Activated effector memory CD4-positive, alpha-beta T cell treated with Interleukin-2 at 50 U/mL for 16 hours (primary cell): ENCODE results near the gene SUFU.
"Not testable (repeated sequence)": the region's sequence is repeated elsewhere in the genome, so short reads cannot be mapped to it uniquely, and the experiment has no call there.

ENCODE experiments used
- DNase-seq: peaks from one replicate; pipeline ENCODE4 v3.0.0-alpha.2; 2020

SUFU gene

DNA sequence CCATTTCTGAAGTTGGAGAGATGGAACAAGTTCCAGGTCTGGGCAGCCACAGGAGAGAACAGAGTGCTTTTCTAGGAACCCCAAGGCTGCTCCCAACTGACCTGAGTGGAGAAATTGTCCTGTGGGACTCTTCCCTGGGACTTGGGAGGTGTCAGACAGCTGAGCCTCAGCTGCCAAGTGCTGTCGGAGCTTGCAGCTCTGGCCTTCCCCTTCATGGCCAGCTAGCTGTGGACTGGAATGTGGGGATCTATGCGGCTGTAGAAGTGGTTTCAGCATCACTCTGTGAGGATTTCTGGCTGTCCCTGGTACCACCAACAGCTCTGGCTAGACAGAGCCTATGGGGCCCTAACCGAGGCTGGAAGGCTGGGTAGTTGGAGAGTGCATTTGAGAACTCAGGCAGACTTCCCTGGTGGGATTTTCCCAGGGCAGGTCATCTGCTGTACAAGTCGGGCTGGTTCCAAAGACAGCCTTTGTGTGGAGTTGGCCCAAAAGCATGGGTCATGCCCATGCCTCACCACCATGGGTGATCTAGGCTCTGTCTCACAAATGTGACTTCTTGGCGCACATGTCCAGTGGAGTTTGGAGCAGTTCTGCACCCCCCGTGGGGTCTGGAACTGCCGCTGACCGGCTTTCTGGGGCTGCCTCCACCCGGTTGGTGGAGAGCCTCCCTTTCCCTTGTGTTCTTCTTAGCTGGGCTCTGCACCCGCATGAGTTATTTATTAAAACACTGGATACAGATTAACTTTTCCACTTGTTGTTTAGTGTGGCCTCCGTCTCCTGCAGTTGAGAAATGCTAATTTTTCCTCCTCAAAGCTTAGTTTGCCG lies 10.9 kb downstream of the SUFU start:
- no peak for DNase-seq

- DNase-seq: no peak
Observed at GRCh38 chr10:102515724-102516123, 12.0 kb downstream of the SUFU start.

GRCh38 chr10:102517553-102517952 lies 13.8 kb downstream of the SUFU start:
- no peak for DNase-seq

DNA sequence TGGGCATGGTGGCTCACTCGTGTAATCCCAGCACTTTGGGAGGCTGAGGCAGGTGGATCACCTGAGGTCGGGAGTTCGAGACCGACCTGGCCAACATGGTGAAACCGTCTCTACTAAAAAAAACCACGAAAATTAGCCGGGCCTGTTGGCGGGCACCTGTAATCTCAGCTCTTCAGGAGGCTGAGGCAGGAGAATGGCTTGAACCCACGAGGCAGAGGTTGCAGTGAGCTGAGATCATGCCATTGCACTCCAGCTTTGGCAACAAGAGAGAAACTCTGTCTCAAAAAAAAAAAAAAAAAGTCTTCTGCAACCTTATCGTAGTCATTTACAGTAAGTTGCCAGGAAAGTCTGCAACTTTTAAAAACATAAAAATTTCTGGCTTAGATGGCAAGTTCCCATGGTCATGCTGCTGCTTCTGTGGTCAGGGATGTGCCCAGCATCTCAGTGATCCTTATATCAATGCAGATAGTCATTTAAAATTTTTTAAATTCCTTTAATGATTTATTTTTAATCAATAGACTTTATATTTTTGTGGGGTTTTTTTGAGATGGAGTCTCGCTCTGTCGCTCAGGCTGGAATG lies 15.6 kb downstream of the SUFU start:
- no peak for DNase-seq

- DNase-seq: no peak
Observed at GRCh38 chr10:102522874-102523249, 19.1 kb downstream of the SUFU start.

DNA sequence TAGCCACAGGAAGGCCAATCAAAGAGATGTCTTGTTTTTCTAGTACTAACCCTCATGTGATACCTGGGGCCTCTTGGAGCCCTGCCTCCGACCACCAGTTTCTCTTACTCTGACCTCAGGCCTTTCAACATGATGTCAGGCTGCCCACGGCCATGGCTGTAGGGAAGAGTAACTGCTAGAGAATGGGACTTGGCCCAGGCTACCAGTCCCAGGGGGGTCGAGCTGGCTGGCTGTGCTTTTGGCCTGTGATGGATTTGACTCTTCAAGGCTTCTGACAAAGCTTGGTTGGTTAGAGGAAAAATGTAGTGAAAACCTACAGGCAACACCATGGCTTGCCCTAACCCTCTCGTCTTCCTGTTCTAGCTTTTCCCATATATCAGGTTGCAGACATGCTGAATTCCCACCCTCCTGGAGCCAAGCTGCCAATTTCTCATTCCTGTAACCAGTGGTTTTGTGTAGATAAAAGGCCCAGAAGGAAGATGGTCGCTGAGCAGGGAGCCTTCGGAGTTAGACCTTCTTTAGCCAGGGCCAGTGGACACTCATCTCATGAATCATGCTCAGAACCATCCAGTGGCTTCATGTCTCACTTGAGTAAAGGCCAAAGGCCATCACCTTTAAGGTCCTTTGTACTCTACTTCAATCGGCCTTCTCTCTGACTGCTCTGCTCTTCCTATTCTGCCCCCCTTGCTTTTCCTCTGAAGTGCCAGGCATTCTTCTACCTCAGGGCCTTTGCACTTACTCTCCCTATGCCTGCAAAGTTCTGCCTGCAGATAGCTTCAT lies 19.7 kb downstream of the SUFU start:
- no peak for DNase-seq

DNA sequence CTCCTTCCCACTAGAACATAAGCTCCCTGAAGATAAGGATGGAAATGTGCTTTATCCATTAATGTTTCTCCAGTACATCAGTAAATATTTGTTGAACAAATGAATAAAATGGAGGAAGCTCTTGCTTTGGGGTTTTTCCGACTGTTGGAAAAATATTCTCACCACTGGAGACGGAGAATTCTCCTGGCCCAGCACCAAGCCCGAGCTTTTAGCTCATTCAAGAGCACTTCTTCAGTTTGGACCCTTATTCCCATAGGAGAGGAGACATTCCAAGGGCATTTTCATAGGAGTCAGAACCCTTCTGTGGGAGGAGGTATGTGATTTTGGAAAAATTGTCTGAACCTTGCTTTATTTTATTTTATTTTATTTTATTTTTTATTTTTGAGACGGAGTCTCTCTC lies 21.0 kb downstream of the SUFU start:
- DNase-seq: no peak

- DNase-seq: no peak
Observed at GRCh38 chr10:102527546-102527945, 23.8 kb downstream of the SUFU start.

- no peak for DNase-seq
Observed at GRCh38 chr10:102534333-102534732, 30.6 kb downstream of the SUFU start.

DNA sequence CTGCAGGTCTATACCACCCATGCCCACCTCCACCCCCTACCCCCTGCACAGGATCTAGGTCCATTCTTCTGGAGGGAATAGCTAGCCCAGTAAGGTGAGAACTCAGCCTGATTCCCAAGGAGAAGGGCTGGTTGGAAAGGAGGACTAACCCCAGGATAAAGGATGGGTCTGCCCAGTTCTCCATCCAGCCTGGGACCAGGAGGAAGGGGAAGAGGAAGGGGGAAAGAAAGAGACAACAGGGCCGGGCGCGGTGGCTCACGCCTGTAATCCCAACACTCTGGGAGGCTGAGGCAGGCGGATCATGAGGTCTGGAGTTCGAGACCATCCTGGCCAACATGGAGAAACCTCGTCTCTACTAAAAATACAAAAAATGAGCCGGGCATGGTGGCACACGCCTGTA lies 31.2 kb downstream of the SUFU start:
- not testable (repeated sequence) for DNase-seq

GRCh38 chr10:102535481-102536147 lies 31.8 kb downstream of the SUFU start:
- no peak for DNase-seq

- DNase-seq: no peak
Observed at GRCh38 chr10:102537367-102537766, 33.6 kb downstream of the SUFU start.

- no peak for DNase-seq
Observed at GRCh38 chr10:102537948-102538347, 34.2 kb downstream of the SUFU start.

GRCh38 chr10:102538811-102539210 lies 35.0 kb downstream of the SUFU start:
- no peak for DNase-seq

GRCh38 chr10:102540023-102540422 lies 36.3 kb downstream of the SUFU start:
- DNase-seq: no peak

- no peak for DNase-seq
Observed at GRCh38 chr10:102542800-102543418, 39.1 kb downstream of the SUFU start.

DNA sequence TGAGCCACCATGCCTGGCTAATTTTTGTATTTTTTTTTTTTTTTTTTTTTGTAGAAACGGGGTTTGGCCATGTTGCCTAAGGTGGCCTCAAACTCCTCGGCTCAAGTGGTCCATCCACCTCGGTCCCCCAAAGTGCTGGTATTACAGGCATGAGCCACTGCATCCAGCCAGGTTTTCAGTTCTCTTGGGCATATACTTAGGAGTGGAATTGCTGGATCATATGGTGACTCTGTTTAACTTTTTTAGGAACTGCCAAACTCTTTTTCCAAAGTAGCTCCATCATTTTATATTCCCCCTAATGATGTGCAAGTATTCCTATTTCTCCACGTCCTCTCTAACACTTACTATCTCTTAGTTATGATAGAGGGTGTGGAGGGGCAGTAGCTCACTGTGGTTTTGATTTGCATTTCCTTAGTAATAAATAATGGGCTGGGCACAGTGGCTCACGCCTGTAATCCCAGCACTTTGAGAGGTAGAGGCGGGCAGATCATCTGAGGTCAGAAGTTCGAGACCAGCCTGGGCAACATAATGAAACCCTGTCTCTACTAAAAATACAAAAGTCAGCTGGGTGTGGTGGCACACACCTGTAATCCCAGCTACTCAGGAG lies 41.6 kb downstream of the SUFU start:
- DNase-seq: no peak

- no peak for DNase-seq
Observed at GRCh38 chr10:102545997-102546396, 42.2 kb downstream of the SUFU start.

DNA sequence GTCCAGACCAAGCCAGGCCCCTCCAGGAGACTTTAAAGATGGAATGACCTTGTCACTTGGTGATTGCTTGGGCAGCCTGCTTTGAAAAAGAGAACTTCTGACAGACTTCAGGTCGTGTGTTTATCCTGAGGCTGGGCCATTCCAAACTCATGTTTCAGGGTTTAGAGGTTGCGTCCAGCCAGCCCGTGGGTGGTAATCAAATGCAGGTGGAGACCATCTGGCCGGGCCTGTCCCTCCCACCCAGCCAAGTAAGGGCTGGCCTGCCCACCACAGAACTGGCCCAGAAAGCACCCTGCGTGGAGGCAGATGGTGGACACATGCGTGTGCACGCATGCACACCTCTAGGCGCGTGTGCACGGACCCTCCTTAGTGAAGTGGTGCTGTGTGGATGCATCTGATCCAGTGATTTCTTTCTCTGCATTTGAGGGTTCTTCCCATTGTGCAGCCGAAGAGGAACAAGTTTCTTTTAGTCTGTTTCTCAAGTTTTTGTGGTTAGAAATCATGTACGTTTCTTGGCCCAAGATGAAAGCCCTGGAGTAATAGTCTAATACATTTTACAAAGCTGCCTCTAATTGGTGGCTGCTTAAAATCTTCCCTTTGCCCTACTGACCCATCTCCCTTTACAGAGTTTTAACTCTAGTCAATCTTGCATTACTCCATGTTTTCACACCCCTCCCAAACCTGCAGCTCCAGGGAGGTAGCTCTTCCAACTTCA lies 43.0 kb downstream of the SUFU start:
- DNase-seq: no peak

DNA sequence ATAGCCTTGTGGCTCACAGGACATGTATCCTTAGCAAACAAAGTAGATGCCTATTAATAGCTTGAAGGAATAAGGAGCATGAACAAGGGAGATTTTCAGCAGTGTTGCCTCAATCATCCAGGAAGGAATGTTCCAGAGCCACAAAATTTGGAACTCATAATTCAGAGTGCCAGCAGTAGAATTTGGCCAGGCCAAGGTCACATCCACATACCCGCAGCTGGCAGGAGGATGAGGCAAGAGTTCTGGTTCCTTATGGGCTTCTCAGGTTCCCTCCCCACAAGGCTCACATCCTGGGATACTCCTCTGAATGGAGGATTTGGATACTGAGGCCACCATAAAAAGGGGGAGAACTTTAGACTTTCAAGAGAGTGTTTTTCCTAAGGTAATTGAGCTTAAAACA lies 45.8 kb downstream of the SUFU start:
- DNase-seq: no peak

DNA sequence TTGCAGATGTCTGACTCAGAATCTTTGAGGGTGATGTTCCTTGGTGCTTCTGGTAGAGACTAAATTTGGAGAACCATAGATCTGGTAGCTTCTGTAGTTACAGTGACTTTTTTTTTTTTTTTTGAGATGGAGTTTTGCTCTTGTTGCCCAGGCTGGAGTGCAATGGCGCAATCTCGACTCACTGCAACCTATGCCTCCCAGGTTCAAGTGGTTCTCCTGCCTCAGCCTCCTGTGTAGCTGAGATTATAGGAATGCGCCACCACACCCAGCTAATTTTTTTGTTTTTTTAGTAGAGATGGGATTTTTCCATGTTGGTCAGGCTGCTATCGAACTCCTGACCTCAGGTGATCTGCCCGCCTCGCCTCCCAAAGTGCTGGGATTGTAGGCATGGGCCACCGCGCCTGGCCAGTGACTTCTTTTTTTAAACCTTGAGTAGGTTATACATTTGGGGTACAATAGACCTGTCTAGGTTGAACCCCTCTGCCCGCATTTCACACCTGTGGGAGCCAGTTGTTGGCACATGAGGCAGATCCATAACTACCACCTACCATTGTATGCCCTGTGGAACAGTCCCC lies 47.0 kb downstream of the SUFU start:
- DNase-seq: no peak
